Stimulated activated naive CD4-positive, alpha-beta T cell treated with Interleukin-2 at 50 U/mL for 16 hours (primary cell): Measurements from ENCODE around the gene KCNIP4.
"Not testable (repeated sequence)": the region's sequence is repeated elsewhere in the genome, so short reads cannot be mapped to it uniquely, and the experiment has no call there.

Experiments
- DNase-seq: peaks from one replicate; lab custom pipeline; 2025; lab: John Stamatoyannopoulos, UW

Gene KCNIP4

DNA sequence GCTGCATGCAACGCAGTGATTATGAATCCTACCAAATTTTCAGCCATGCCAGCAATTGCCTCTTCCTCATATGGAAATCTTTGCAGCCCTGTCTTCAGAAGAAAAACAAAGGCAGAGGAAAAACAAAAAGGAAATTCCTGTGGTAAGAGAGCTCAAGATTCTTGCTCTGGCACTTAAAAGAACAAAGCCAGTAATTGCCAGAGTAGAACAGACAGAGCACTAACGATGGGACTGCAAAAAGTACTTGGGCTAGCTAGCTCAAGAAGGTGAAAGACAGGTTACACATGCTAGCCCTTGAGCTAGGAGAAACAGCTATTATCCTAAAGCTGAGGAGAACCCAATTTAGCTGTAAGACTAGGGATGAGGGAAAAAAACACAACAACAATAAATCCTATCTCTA, 582.3 kb downstream of the KCNIP4 start:
- no peak for DNase-seq

DNA sequence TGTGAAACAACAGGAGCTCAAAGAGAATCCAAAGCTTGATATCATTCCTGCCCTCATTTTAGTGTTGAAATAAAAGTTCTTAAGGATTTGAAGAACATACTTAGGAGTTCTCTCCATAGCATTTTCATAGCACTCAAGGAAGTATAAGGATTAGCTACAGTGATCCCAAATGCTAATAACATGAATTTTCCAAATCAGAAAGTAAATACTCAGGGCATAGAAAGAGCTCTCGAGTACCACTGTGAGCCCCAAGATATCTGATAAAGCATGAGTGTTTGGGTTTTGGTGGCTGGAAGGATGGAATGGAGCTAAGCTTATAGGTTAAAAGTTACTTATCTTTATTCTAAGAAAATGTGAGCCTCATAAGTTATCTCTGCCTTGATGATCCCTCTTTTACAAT, 584.9 kb downstream of the KCNIP4 start:
- no peak for DNase-seq

DNA sequence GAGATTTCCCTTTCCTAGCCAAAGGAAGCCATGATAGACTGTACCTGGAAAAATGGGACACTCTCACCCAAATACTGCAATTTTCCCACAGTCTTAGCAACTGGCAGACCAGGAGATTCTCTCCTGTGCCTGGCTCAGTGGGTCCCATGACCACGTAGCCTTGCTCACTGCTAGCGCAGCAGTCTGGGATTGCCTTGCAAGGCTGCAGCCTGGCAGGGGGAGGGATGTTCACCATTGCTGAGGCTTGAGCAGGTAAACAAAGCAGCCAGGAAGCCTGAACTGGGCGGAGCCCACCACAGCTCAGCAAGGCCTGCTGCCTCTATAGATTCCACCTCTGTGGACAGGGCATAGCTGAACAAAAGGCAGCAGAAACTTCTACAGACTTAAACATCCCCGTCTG, 596.2 kb downstream of the KCNIP4 start:
- not testable (repeated sequence) for DNase-seq

DNA sequence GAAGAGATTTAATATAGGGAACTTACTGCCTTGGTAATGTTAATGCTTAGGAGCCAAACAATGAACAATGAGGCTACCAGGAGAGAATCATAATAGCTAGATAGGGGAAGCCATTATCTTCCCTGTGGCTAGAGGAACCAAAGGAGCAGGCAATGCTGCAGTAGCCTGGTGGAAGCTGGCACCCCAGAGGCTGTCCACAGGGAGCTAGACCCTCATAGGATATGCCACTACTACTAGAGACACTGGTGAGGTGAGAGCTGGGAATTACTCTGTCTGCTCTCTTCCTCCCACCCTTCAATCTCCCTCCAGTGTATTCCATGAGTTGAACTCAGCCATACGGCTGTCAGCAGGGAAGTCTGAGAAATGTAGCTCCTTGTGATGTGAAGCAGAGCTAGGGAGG, 601.4 kb downstream of the KCNIP4 start:
- no peak for DNase-seq

DNA sequence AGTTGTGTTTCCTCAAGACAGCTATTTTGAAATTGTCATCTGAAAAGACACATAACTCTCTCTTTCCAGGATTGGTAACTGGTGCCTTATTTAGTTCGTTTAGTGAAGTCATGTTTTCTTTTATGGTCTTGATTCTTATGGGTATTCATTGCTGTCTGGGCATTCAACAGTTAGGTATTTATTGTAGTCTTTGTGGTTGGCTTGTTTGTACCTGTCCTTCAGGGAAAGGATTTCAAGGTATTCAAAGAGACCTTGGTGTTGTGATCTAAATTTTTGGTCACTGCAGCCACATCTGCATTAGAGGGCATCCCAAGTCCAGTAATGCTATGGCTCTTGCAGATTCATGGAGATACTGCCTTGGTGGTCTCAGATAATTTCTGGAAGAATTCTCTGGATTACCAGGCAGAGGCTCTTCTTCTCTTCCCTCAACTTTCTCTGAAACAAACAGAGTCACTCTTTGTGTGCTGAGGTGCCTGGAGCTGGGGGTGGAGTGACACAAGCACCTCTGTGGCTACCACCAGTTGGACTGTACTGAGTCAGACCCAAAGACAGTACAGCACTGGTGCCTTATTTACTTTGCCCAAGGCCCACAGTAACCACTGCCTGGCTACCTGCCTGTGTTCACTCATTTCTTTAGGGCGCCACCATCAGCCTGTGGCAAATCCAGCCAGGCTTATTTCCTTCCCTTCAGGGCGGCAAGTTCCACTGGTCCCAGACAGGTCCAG, 620.4 kb downstream of the KCNIP4 start:
- DNase-seq = no peak

DNA sequence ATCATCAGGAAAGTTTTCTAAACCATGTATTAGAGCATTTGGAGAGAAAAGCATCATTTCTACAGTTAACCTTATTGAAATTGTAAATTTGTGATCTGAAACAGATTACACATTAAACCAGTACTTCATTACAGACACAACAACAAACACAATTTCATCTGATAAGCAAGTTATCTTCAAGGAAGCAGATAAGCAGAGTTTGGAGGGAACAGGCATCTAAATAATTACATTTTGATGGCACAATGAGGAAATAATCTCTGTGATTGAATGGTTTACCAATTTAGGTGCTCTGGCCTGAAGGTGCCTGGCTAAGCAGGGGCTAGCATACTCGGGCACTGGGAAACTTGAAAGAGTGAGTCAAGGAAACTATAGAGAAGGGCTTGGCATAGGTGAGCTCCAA, 628.5 kb downstream of the KCNIP4 start:
- no peak for DNase-seq

DNA sequence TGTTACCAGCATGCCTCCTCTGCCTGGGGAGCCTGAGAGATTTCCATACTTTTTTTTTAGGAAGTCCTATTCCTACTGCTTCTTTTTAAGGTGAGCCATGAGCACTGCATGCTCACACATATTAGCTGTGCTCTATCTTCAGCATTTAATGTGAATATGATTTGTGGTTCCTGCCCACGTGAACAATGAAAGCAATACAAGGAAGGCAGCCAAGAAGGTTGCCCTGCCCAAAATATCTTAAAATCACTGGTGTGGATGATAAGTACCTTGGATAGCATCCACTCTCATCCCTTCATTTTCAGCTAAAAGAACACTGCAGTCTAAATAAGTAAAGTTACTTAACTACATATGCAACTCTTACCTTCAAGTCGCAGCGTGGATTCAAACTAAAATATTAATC, 640.9 kb downstream of the KCNIP4 start:
- DNase-seq = no peak

DNA sequence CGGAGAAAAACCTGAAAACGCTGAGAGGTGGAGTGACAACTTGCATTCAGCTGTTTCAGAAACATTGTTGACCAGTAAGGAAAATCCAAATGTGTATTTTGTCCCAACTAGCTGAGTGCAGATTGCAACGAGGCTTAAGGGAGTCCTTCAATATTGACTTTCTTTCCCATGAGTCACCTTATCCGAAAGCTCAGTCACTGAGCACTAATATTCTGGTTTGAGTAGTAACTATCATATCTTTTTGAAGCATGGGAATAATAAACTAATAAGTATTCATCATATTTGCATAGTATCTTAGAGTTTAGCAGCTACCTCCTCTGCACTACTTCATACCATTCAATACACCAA, 644.1 kb downstream of the KCNIP4 start:
- DNase-seq = no peak

DNA sequence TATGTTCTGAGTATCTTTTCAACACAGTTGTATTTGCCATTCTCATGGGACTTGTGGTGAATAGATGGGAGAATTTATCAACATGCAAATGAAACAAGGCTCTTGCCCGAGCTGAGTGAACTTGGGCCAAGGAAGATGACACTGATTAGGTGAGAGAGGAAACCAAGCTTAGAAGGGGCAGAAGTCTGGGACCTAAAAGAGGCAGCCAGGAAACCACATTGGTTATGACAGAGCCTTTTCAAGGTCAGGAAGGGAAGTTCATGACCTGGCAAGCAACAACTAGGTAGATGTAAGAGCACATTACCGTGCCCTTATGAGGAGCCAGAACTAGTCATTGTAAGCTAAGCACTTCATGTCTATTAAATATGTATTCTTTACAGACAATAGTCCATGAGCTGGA, 658.0 kb downstream of the KCNIP4 start:
- no peak for DNase-seq

DNA sequence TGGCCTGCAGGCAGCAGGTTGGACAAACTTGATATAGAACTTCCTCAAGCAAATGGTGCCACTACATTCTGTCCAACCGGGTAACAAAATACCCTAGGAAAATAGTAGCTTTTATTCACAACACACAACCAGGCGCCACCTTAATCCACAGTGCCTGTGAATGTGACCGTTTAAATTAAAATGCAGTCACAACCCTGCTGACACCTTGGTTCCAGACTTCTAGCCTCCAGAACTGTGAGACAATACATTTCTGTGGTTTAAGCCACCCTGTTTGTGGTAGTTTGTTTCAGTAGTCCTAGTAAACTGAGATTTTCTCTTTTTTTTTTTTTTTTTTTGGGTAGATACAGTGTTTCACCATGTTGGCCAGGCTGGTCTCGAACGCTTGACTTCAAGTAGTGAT, 672.5 kb downstream of the KCNIP4 start:
- no peak for DNase-seq

DNA sequence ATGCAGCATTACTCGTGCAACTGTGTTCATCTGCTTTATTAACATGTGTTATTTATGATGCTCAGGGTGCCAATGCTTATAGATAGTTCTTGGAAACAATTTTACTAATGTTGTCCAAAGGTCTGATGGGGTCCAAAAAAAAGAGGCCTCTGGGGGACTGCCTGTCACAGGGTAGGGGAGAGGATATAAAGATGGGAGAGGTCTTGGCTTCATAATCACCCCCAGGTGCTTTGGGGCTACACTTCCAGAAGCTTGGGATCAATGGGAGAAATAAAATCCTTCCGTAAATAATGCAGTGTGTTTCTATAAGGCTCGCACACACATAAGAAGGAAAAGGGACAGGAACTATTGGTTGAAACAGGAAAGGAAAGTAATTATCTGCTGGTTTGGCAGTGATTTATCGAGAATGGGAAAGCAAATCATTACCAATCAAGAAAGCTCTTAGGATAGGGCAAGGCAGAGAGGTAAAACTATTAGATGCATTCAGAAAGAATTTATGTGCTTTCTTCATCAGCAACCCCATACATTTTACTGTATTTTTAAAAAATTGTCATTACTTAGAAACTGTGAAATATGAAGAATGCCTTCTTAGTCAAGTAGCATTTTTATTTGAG, 677.0 kb downstream of the KCNIP4 start:
- no peak for DNase-seq

DNA sequence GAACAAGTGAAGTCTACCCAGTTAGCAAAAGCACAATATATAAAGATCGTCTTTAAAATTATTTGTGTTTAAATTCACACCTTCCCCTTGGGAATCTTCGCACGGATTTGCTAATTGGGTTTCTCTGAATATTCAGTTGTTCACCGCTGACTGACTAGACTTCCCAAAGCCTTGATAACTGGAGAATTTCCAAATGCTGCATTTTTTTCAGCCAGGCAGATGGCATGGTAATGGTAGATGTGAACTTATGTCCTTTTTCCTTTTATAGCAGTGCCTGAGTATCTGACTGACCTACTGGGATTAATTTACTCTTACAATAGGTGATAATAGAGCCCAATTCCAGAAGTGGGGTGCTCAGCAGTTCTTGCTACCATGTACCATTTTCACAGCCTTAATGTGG, 700.2 kb downstream of the KCNIP4 start:
- no peak for DNase-seq

DNA sequence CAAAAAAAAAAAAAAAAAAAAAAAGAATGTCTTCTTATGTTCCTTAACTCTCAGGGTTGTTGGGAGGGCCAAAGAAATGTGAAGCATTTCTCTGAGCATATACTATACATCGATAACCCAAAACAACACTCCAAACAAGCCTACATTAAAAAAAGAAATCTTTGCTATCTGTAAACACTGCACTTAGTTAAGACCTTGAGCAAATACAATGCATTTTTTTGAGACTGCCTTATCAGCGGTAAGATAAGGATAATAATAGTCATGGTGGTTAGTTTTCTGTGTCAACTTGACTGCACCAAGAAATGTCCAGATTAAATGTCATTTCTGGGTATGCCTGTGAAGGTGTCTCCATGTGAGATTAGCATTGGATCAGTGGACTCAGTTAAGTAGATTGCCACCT, 706.4 kb downstream of the KCNIP4 start:
- DNase-seq = no peak

DNA sequence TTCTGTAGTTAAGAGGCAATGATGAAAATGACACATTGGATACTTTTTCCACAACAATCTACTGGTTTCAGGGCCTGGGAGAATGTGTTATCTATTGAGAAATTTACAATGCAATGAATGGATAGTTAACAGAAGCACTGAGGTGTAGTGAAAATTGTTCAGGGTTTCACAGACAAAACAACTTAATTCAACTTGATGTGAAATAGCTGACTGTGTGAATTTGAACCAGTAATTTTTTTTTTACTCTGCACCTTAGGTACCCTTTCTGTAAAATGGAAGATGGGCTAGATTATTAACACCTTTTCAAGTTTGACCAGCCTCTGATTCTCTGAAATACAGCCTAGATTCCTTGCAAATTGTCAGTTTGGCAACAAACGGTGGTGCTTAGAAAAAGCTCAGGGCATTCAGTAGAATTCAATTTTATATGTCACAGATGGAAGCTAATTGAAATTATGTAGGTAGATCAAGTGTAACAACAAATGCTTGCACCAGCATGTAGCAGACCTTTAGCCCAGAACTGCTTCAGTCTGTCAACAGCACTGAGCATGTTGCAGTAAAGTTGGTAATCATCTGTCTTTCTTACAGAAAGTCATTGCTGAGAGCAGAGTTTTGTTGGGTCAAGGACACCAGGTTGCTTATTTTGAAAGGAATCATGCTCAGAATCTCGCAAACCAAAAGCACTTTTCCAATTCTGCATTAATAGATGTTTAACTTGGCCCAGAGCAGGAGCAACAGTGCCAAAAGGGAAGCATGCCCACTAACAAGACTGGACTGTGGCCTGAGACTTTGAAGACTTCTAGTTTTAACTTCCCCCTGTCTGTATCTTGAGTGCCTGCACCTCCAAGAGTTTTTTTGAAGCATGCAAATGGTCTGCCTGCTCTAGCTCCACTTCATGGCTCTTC, 721.7 kb downstream of the KCNIP4 start:
- DNase-seq = no peak

DNA sequence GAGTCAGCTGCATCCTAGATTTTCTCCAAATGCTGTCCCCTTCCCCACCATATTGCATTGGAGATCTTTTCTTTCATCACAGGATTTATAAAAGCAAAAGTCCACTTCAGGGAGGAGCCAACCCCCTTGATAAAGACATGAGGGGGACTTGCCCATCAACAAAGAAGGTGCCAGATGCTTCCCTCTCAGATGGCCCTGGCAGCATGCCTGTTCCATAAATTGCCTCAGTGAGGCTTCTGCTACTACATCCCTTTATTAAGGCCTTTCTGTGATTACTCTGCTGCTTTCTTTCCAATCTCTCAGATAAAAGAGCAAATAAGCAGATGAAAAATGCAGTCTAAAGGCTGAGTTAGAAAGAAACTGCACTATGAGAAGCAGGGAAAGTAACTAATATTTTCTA, 736.7 kb downstream of the KCNIP4 start:
- DNase-seq = no peak

DNA sequence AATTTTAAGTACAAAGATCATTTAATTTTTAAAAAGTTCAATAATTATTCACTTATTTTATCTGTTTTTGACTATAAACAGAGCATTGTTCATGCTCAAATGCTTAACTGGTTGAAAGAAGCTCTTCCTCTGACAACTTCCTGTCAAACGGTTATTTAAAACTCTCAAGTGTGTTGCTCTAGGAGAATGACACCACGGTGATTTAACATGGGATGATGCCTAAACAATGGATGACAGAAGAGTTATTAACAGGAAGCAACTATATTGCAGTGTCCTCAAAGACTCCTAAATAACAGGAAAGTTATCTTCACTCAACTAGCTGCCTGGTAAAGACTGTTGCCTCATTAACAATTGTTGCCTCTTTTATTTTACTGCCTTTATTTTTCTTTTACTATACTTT, 738.7 kb downstream of the KCNIP4 start:
- DNase-seq = no peak

DNA sequence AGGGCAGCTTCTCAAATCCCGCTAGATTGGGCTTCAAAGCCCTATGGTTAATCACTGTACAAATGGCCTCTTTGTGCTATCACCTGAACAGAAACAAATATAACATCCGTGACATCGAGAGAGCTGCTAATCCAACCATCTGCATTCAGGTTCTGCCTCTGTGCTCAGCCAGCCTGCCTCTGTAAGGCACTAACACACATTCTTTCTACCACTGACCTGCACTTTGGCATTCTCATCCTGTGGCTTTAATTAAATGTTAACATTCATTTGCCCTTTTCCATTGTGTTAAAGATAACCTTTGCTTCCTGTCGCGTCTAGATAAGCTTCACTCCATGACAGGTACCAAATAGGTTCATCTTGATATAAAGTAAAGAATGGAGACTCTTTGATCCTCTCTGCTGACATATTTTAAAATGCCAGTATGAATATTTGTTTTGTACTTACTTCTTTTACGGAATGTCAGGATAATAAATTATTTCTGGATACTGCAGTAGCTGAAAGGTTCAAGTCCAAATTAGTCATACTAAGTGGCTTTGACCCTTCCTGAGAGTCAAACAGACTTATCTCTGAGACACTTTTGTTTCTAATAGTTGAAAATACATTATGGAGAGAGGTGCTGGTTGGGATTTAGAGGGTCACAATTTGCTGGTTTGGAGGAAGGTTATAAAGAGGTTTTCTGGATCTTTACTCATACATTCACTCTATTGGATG, 742.6 kb downstream of the KCNIP4 start:
- DNase-seq = no peak

DNA sequence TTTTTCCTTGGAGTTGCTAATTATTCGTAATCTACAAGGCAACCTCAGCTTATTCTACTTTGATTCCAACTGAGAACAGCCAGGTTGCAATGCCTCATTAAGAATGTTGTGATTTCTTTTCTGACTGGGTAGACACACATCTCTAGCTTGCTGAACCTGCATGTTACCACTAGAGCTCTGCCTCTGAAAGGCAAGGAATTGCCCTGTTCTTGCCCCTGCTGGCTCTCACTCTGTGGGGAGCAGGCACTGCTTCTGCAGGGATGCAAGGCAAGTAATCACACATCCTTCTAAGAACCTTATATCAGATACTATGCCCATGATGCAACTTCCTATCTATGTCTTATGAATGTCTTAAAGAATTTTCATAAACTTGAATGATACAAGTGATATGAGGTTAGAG, 745.2 kb downstream of the KCNIP4 start:
- no peak for DNase-seq

DNA sequence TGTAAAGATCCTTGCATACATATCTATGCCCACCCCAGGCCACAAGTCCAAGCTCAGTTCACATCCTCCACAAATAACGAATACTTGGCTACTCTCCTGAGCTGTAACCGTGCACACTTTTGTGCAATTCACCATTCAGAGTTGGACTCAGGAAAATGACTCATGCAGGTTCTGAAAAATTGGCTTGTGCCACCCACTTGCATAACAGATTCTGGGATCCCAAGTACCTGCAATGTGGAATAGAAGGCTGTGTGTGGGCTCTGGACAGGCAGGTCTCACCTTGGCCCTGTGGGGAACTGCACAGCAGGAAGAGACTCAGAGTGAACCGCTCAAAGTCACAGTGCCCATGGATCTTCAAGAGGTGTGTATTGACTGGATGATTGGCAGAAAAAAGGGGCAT, 745.6 kb downstream of the KCNIP4 start:
- no peak for DNase-seq

DNA sequence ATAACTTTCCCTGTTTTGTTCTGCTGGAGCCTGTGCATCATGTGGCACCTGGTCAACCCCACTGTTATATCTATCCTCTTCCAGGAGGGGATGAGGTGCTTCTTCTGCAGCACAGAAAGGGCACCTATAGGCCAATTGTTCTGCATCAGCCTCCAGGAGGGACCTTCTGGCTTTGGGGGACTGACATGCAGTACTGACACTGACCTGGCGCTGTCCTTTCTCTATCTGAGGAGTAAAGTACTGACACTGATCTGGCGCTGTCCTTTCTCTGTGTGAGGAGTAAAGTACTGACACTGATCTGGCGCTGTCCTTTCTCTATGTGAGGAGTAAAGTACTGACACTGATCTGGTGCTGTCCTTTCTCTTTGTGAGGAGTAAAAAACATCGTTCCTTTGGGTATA, 749.9 kb downstream of the KCNIP4 start:
- DNase-seq = no peak

DNA sequence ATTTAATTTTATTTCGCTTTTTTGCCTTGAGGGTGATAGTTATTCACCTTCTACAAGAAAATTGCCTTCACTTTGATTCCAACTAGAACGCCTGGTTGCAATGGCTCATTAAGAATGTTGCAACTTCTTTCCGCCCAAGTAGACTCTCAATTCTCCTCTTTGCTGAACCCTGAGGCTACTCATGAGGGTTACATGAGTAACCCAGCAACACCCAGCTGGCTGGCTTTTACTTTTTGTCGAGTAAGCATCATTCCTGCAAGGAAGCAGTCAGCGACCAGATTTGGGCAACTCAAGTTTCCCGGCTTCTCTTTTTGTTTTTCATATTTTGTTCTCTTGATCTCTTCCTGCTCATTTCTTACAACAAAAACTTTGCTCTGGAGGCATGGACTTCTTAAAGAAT, 752.9 kb downstream of the KCNIP4 start:
- DNase-seq = no peak

DNA sequence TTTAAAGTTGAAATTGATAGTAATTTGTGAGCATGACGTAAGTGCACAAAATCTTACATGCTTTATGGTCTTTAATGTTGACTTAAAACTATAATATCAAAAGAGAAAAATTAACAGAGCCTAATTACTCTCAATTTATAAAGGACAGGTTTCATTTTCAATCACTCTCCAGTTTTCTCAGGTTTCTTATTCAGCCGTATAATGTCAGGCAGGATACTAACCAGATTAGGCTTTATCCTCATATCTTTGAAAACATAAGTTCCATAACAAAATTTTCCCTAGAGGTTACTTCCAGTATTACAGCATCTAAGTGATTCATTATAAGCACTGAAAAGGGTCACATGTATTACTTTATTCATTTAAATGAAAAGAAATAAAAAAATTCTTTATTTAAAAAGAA, 756.2 kb downstream of the KCNIP4 start:
- DNase-seq = no peak

DNA sequence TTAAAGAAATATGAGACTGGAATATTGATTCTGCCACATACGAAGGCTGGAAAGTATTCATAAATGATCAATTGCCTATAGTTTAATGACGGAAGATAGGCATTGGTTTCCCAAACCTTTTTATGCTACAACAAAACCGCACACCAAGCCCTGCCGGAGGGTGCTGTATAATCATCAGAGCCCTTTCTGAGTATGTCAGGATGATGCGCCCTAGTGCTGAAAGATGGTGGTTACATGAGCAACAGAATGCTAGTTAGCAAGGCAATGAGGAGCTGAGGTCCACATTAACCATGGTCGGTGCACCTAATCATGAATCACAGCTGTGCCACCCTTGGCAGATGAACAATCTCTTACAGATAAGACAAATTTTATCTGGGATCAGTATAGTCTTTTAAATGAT, 757.3 kb downstream of the KCNIP4 start:
- no peak for DNase-seq
